ENCODE measurements around the gene PLCL2. TPM values are rescaled to one million over a fixed set of nuclear protein-coding genes. Genes with fewer than 3 reads are reported as not detected.
A peak's percentile ranks its signal among the peaks of the same experiment; 100 is the strongest.

PLCL2 gene
- polyA plus RNA-seq, 3 donors from 2014 or later, result 56.8 to 85.5 (median 78.9) TPM

DNA sequence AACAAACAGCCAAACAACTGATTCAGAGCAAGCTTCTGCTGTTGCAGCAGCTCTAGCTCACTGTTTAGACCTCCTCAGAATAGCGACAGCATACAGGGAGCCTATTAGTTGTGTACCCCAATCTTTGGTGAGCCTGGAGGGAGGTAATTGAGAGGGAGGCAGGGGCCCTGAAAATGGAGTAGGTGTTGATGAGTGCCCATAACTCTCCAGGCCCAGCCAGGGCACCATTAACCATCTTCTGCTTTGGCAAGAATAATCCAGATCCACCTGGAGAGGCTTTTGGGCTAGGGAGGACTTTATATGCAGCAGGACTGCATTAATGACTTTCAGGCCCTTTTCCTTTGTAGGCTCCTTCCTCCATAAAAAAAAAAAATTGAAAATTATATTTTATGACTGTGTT is 20.9 kb downstream of the PLCL2 start:
- Mint-ChIP-seq H3K36me3 (peaks cover 0 to 4% (median 0%) of the 10 kb centered on the region in 3 donors), H3K9me3 (no peaks in the 10 kb centered on the region), H3K27me3 (ENCODE audit: low read depth in 3 of 3) (peaks cover 0 to 7% (median 0%) of the 10 kb centered on the region in 3 donors), H3K4me1 (peaks cover 91 to 99% of the 10 kb centered on the region in 2 donors), H3K4me3 (peak overlapping the region in 3 of 5 donors; percentile 57 to 78 (median 62)), H3K27ac (peak overlapping the region in 4 of 6 donors; percentile 41 to 77 (median 66))
- no peak for DNase-seq

DNA sequence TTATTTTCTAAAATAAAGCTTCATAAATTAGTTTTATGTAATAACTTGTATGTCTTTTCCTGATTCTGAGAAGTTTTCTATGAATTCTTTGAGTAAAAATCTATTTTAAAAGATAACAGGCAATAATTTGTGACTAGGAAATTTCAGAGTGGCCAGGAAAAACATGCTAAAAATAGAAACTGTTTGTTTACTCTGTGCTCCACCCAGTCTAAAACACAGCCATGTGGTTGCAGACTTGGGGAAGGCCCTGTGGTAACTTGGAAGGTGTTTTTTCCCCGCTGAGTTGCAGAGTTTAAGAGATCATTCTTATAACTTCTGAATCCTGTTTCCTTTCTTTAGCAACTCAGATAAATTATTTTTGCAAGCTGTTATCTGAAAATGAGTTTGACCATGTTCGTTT is 21.9 kb downstream of the PLCL2 start:
- Mint-ChIP-seq H3K9me3 (no peaks in the 10 kb centered on the region), H3K36me3 (peaks cover 0 to 4% (median 0%) of the 10 kb centered on the region in 3 donors), H3K4me3 (peak overlapping the region; percentile 54 to 71 (median 66)), H3K27ac (peak overlapping the region in 3 of 6 donors; percentile 15 to 69 (median 32)), H3K27me3 (ENCODE audit: low read depth in 3 of 3) (peaks cover 0 to 7% (median 0%) of the 10 kb centered on the region in 3 donors), H3K4me1 (peaks cover 86 to 95% of the 10 kb centered on the region in 2 donors)
- peak in 1 of 3 donors; percentile 29 for DNase-seq

DNA sequence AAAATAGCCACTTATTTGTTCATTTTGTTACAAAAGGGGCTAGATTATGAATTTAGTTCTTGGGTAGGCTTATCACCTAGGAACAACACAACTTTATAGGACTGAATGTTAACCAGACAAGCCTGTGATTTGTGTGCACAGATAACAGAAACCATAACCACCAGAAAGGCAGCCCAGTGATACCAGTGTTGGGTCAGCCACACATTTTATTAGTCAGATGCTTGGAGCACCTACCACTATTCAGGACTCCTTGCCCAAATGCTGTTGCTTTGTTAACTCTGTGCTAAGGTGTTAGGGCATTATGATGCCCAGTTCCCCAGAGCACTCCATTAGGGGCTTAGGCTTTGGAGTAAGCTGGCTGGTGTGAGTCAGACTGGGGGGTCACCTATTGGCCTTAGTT is 22.5 kb downstream of the PLCL2 start:
- Mint-ChIP-seq H3K4me3 (peak overlapping the region; percentile 54 to 71 (median 66)), H3K36me3 (peaks cover 0 to 4% (median 0%) of the 10 kb centered on the region in 3 donors), H3K9me3 (no peaks in the 10 kb centered on the region), H3K4me1 (peaks cover 84 to 95% of the 10 kb centered on the region in 2 donors), H3K27ac (peak overlapping the region; percentile 15 to 76 (median 64)), H3K27me3 (ENCODE audit: low read depth in 3 of 3) (peaks cover 0 to 7% (median 0%) of the 10 kb centered on the region in 3 donors)
- DNase-seq, result no peak

DNA sequence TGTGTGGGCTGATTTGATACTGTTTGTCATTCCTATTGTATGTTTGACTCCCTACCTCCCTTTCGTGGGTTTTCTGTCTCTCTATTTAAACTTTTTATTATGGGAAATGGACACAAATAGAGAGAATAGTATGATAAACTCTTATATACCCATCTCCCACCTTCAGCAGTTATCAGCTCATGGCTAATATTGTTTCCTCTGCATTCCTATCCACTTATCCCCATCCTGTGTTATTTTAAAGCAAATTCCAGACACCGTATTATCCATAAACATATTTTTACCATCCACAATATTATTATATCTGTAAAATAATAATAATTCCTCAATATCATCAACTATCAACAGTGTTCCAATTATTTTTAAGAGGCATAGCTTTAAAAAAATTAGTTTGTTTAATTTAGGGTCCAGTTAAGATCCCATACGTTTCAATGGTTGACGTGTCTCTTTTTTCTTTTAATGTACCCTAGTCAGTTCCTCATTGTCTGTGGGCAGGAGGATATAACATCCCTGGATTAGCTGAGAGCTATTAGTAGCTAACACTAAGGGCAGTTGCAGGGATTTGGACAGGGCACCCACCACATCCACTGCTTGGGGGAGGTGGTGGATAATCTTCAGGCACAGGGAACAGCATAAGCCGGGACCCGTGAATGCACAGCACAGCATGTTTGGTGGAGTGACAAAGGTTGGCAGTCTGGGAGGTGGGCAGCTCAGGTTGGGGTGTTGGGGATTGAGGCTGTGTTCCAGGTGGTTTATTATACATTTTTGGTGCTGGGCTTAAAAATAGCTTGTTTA is 23.5 kb downstream of the PLCL2 start:
- Mint-ChIP-seq H3K27ac (peak overlapping the region in 4 of 6 donors; percentile 29 to 76 (median 72)), H3K9me3 (no peaks in the 10 kb centered on the region), H3K4me3 (peak overlapping the region in 4 of 5 donors; percentile 9 to 56 (median 20)), H3K4me1 (peaks cover 84 to 95% of the 10 kb centered on the region in 2 donors), H3K36me3 (peaks cover 0 to 4% (median 0%) of the 10 kb centered on the region in 3 donors), H3K27me3 (ENCODE audit: low read depth in 3 of 3) (peaks cover 0 to 7% (median 0%) of the 10 kb centered on the region in 3 donors)
- no peak for DNase-seq

DNA sequence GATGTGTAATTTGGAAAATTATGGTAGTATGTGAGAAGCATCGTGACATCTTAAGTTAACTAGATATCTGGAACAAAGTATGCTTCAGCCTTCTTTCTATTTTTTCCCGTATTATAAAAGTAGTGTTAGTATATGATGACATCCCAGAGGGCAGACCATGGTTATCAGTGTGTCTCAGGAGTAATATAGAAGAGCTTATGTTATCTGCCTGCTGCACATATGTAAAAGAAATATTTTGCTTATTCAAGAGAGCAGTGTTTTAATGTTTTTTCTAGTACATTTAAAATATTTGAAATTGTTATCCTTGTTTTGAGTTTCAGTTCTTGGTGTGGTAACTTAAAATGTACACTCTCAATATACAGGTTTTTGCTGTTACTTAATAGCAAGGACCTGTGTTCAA is 24.1 kb downstream of the PLCL2 start:
- H3K4me3 Mint-ChIP-seq, result peak overlapping the region in 1 of 5 donors; percentile 18
- peak overlapping the region in 4 of 6 donors; percentile 26 to 60 (median 40) for H3K27ac Mint-ChIP-seq
- no peak for DNase-seq
- H3K4me1 Mint-ChIP-seq, result peaks cover 81 to 95% of the 10 kb centered on the region in 2 donors
- H3K9me3 Mint-ChIP-seq, result no peaks in the 10 kb centered on the region
- H3K36me3 Mint-ChIP-seq, result peaks cover 0 to 4% (median 0%) of the 10 kb centered on the region in 3 donors
- peaks cover 0 to 7% (median 0%) of the 10 kb centered on the region in 3 donors for H3K27me3 Mint-ChIP-seq (ENCODE audit: low read depth in 3 of 3)

DNA sequence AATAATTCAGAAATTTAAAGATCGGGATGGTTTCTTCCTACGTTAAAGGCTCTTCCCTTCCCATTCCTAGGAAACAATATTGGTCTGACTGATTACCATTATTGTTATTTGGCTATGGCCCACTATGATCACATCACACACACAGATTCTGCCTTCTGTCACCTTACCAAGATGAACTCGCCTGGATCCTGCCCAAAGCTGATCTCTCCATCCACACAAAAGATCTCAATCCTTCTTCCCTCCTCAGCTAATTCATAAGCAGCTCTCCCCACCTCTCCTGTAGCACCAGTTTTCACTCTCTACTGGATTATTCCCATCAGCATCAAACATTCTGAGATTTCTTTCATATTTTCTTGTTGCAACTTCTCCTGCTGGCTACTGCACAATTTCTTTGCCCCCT is 25.0 kb downstream of the PLCL2 start:
- no peak for DNase-seq
- Mint-ChIP-seq H3K9me3 (no peaks in the 10 kb centered on the region), H3K27ac (peak overlapping the region in 5 of 6 donors; percentile 12 to 49 (median 19)), H3K27me3 (ENCODE audit: low read depth in 3 of 3) (peaks cover 0 to 3% (median 0%) of the 10 kb centered on the region in 3 donors), H3K4me3 (peak overlapping the region in 2 of 5 donors; percentile 13 to 18), H3K4me1 (peaks cover 77 to 95% of the 10 kb centered on the region in 2 donors), H3K36me3 (peaks cover 0 to 4% (median 0%) of the 10 kb centered on the region in 3 donors)

DNA sequence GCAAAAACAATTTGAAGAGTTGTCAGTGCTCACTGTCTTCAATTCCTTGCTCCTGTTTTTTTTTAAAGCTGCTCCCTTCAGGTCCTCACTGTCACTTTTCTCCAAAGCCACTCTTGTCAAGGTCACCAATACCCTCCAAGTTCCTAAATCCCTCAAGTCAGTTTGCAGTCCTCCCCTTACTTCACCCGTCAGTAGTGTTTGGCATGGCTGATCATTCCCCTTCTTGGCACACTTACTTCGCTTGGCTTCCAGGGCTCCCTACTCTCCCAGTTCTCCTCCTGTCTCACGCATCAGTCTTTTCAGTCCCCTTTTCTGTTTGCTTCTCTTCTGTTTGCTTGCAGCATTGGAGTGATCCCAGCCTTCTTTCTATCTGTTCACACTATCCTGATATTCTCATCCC is 25.5 kb downstream of the PLCL2 start:
- H3K27ac Mint-ChIP-seq, result peak overlapping the region; percentile 5 to 60 (median 26)
- peaks cover 72 to 95% of the 10 kb centered on the region in 2 donors for H3K4me1 Mint-ChIP-seq
- peaks cover 0 to 4% (median 0%) of the 10 kb centered on the region in 3 donors for H3K36me3 Mint-ChIP-seq
- no peak overlapping the region for H3K4me3 Mint-ChIP-seq
- H3K9me3 Mint-ChIP-seq, result no peaks in the 10 kb centered on the region
- peaks cover 0 to 1% (median 0%) of the 10 kb centered on the region in 3 donors for H3K27me3 Mint-ChIP-seq (ENCODE audit: low read depth in 3 of 3)
- DNase-seq, result no peak

DNA sequence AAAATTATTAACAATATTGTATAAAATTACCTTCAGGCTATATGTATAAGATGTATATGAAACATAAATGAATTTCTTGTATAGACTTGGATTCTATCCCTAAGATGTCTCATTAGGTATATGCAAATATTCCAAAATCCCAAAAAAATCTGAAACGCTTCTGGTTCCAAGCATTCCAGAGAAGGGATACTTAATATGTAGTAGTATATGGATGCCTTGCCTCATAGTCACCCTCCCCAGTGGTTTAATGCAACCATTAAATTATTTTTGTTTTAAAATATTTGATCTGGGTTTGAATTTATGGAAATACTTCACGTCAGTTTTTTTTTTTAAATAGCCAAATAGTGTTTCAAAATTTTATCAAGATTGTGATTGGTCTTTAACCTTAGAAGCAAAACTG is 27.2 kb downstream of the PLCL2 start:
- peaks cover 0 to 4% (median 0%) of the 10 kb centered on the region in 3 donors for H3K36me3 Mint-ChIP-seq
- peak overlapping the region in 1 of 5 donors; percentile 44 for H3K4me3 Mint-ChIP-seq
- peaks cover 74 to 96% of the 10 kb centered on the region in 2 donors for H3K4me1 Mint-ChIP-seq
- H3K9me3 Mint-ChIP-seq, result no peaks in the 10 kb centered on the region
- no peak for DNase-seq
- peaks cover 0 to 1% (median 0%) of the 10 kb centered on the region in 3 donors for H3K27me3 Mint-ChIP-seq (ENCODE audit: low read depth in 3 of 3)
- H3K27ac Mint-ChIP-seq, result no peak overlapping the region

DNA sequence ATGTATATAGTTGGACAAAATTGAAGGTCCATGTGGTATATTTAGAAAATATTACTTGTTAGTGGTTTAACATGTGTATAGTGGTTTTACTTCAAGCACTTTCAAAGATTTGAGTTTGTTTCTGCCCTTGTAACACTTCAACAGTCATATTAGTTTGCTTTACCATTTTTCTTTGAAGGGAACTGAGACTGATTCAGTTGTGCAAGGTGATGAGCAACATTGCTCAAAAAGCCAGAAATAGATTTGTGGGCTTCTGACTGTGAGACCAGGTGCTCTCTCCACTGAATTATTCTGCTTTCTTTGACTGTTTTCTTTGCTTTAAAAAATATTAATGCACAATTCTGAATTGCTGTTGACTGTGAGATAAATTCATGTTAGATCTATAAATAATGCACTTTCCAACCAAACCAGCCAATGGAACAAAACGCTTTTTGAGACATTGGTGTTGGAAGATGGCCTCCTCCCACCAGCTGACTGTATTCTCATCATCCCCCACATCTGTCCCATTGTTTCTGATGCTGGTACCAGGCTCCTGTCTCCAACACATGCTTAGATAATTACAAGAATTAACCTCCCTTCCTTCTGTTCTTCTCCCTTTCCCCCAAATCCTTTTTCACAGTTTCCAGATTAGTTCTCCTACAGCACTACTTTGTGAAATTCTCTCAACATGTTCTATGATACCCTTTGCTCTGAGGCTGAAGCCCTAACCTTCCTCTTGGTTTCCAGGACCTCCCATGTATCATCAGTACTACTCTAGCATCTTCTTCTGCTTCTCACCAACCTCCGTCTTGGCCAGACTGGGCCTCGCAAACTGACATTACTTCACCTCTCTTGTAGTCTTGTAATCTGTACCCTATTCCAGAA is 27.9 kb downstream of the PLCL2 start:
- H3K4me3 Mint-ChIP-seq, result peak overlapping the region in 4 of 5 donors; percentile 16 to 44 (median 32)

DNA sequence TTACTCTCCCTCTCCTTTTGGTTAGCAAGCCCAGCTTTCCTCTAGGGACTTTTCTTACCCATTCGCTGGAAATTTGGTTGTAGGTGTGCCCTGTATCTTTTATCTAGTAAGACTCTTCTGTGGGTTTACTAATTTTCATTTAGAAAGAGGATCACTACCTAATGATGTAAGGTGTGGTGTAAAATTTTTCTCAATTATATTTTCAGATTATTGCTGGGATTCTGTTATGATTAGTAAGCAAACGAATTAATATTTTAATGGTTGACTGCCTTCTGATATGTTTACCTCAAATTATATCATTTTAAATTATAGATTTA is 28.5 kb downstream of the PLCL2 start:
- Mint-ChIP-seq H3K9me3 (no peaks in the 10 kb centered on the region), H3K36me3 (peaks cover 0 to 4% (median 0%) of the 10 kb centered on the region in 3 donors), H3K4me1 (peaks cover 73 to 96% of the 10 kb centered on the region in 2 donors), H3K27me3 (ENCODE audit: low read depth in 3 of 3) (peaks cover 0 to 1% (median 0%) of the 10 kb centered on the region in 3 donors), H3K27ac (peak overlapping the region in 4 of 6 donors; percentile 19 to 55 (median 34)), H3K4me3 (peak overlapping the region in 3 of 5 donors; percentile 16 to 44 (median 37))
- DNase-seq, result no peak

More for the DNA sequence above, 27.9 kb downstream of the PLCL2 start:
- H3K4me1 Mint-ChIP-seq, result peaks cover 74 to 96% of the 10 kb centered on the region in 2 donors
- peak overlapping the region in 4 of 6 donors; percentile 19 to 55 (median 34) for H3K27ac Mint-ChIP-seq
- H3K36me3 Mint-ChIP-seq, result peaks cover 0 to 4% (median 0%) of the 10 kb centered on the region in 3 donors
- H3K27me3 Mint-ChIP-seq (ENCODE audit: low read depth in 3 of 3), result peaks cover 0 to 1% (median 0%) of the 10 kb centered on the region in 3 donors
- no peak for DNase-seq
- H3K9me3 Mint-ChIP-seq, result no peaks in the 10 kb centered on the region

DNA sequence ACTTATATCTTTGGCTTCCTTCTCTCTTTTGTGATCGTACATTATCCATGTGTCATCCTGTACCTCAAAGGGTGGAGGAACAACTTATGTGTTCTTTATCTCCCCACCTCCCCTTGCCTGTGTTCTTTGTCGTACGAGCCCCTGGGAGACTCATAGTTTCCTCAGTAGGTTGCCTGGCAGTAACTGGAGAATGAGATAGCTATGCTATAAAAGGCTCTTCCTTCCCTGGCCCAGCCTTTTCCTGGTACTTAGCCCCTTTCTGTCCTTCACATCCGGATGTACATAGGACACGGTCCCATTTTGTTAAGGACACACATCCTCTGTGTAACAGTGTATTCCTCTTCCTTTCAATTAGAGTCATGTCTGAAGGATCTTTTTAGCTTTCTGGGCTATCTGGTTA is 32.1 kb downstream of the PLCL2 start:
- Mint-ChIP-seq H3K9me3 (no peaks in the 10 kb centered on the region), H3K27me3 (ENCODE audit: low read depth in 3 of 3) (no peaks in the 10 kb centered on the region), H3K4me1 (peaks cover 67 to 96% of the 10 kb centered on the region in 2 donors), H3K36me3 (no peaks in the 10 kb centered on the region), H3K27ac (peak overlapping the region in 5 of 6 donors; percentile 9 to 56 (median 25)), H3K4me3 (peak overlapping the region in 3 of 5 donors; percentile 5 to 36 (median 28))
- DNase-seq, result no peak

DNA sequence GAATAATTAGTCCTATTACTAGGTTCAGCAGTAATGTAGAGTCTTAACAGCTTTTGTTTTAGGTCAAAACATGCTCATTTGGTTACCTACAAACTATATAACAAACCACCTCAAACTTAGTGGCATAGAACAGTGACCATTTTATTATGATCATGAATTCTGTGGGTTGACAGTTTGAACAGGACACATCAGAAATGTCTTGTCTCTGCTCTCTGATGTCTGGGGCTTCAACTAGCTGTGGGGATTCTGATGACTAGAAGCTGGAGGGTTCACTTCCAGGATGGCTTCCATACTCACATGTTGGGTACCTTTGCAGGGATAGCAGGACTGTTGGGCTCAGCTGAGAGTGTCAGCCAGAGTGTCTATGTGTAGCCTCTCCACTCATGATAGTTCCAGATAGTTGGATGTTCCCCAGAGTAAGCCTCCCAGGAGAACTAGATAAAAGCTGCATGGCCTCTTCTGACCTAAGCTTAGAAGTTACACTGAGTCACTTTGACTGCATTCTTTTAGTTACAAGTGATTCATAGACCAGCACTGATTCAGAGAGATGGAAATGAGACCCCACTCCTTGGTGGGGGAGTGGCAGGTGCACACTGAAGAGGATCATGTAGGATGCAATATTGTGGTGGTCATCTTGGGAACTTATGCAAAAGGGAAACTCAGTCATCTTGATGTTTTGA is 32.6 kb downstream of the PLCL2 start:
- Mint-ChIP-seq H3K9me3 (no peaks in the 10 kb centered on the region), H3K27me3 (ENCODE audit: low read depth in 3 of 3) (no peaks in the 10 kb centered on the region), H3K4me1 (peaks cover 66 to 96% of the 10 kb centered on the region in 2 donors), H3K27ac (peak overlapping the region; percentile 6 to 60 (median 48)), H3K36me3 (no peaks in the 10 kb centered on the region), H3K4me3 (peak overlapping the region in 3 of 5 donors; percentile 5 to 39 (median 28))
- DNase-seq, result no peak

All from immature natural killer cell (primary cell).